Astrocyte of the cerebellum (primary cell): Measurements from ENCODE around the gene CCNE1.
"Not testable (repeated sequence)": the region's sequence is repeated elsewhere in the genome, so short reads cannot be mapped to it uniquely, and the experiment has no call there.

Experiments used
- DNase-seq: peaks from one replicate; pipeline ENCODE4 v3.0.0-alpha.2; 2011; ENCODE audit warnings: low read depth
- H3K4me3 ChIP-seq: 2 replicates; pipeline ENCODE4 v1.5.1; 2011; ENCODE audit warnings: mild to moderate bottlenecking, low read depth, low read length, moderate library complexity
- CTCF ChIP-seq: IDR thresholded peaks from 2 replicates; pipeline ENCODE4 v1.5.1; 2012; ENCODE audit warnings: low read length, low read depth, moderate library complexity, mild to moderate bottlenecking; ENCODE audit errors: missing control alignments
- in situ Hi-C: cut with HindIII; loops from 2 replicates; pipeline ENCODE4 v1.10.0; 2017; ENCODE audit warnings: low sequenced_read_pairs

CCNE1 gene

GRCh38 chr19:29796173-29796573, 15.6 kb upstream of the CCNE1 start:
- in situ Hi-C loops: no loop called here
- TF ChIP-seq CTCF: no peak
- H3K4me3 ChIP-seq: no peak overlapping the region
- DNase-seq: no peak

GRCh38 chr19:29798774-29799497, 12.9 kb upstream of the CCNE1 start:
- no peak for DNase-seq
- in situ Hi-C loops: no loop called here
- H3K4me3 ChIP-seq: no peak overlapping the region
- no peak for TF ChIP-seq CTCF

GRCh38 chr19:29800100-29800825, 11.5 kb upstream of the CCNE1 start:
- no peak for TF ChIP-seq CTCF
- in situ Hi-C loops: no loop called here
- no peak overlapping the region for H3K4me3 ChIP-seq
- no peak for DNase-seq

- in situ Hi-C loops, DNase-seq, H3K4me3 ChIP-seq: not testable (repeated sequence)
These were observed 7.8 kb upstream of the CCNE1 start for GRCh38 chr19:29803951-29804350.

- no peak for DNase-seq
- TF ChIP-seq CTCF: no peak
- H3K4me3 ChIP-seq: no peak overlapping the region
- in situ Hi-C loops: no loop called here
These were observed 7.3 kb upstream of the CCNE1 start for GRCh38 chr19:29804493-29804892.

- no peak for DNase-seq
- in situ Hi-C loops: no loop called here
- TF ChIP-seq CTCF: no peak
- H3K4me3 ChIP-seq: no peak overlapping the region
These were observed 6.5 kb upstream of the CCNE1 start for GRCh38 chr19:29805031-29805965.
